Liver (tissue), 3 donors: ENCODE results near the gene PCDHGB3.
"Not testable (repeated sequence)": the region's sequence is repeated elsewhere in the genome, so short reads cannot be mapped to it uniquely, and the experiment has no call there.

ENCODE experiments used
- CTCF ChIP-seq: fragments of 150-350 bp; IDR thresholded peaks from 2 replicates; pipeline ENCODE4 v1.5.1; 2017; ENCODE audit warnings: improper control_type of control experiment, low read depth, low read length; ENCODE audit not compliant: missing input control
- HNF4G ChIP-seq: IDR thresholded peaks from 2 replicates; pipeline ENCODE4 v1.6.1; 2016; ENCODE audit warnings: antibody characterized with exemption
- JUND ChIP-seq, 2 donors: IDR thresholded peaks; 2 replicates each; pipeline ENCODE4 v1.6.1; 2016; ENCODE audit warnings: antibody characterized with exemption in 2 of 2
- RAD21 ChIP-seq, 2 donors: IDR thresholded peaks; 2 replicates each; pipeline ENCODE4 v1.6.1; 2016; ENCODE audit warnings: antibody characterized with exemption in 2 of 2, mild to moderate bottlenecking in 2 of 2
- SP1 ChIP-seq: IDR thresholded peaks from 2 replicates; pipeline ENCODE4 v1.6.1; 2018; ENCODE audit warnings: antibody characterized with exemption, mild to moderate bottlenecking
- TAF1 ChIP-seq: conservative IDR thresholded peaks from 2 replicates; pipeline ENCODE4 v1.6.1; 2016; ENCODE audit warnings: antibody characterized with exemption, mild to moderate bottlenecking
- YY1 ChIP-seq: IDR thresholded peaks from 2 replicates; pipeline ENCODE4 v1.6.1; 2016; ENCODE audit warnings: antibody characterized with exemption, mild to moderate bottlenecking
- TF ChIP-seq, protein P1 (sequence below): IDR thresholded peaks from 2 replicates; pipeline ENCODE4 v1.6.1; 2016; ENCODE audit warnings: antibody characterized with exemption
- TF ChIP-seq, protein P2 (sequence below): IDR thresholded peaks from 2 replicates; pipeline ENCODE4 v1.6.1; 2016; ENCODE audit warnings: antibody characterized with exemption
- donor health status: healthy.
- donor health status: healthy.

GRCh38 chr5:141417494-141418172 is 47.6 kb downstream of the PCDHGB3 start, which contains the start of gene PCDHGB7:
- TF ChIP-seq, protein P1, sequence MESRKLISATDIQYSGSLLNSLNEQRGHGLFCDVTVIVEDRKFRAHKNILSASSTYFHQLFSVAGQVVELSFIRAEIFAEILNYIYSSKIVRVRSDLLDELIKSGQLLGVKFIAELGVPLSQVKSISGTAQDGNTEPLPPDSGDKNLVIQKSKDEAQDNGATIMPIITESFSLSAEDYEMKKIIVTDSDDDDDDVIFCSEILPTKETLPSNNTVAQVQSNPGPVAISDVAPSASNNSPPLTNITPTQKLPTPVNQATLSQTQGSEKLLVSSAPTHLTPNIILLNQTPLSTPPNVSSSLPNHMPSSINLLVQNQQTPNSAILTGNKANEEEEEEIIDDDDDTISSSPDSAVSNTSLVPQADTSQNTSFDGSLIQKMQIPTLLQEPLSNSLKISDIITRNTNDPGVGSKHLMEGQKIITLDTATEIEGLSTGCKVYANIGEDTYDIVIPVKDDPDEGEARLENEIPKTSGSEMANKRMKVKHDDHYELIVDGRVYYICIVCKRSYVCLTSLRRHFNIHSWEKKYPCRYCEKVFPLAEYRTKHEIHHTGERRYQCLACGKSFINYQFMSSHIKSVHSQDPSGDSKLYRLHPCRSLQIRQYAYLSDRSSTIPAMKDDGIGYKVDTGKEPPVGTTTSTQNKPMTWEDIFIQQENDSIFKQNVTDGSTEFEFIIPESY = not testable (repeated sequence)
- TF ChIP-seq CTCF = peak; percentile 64
- TF ChIP-seq TAF1; YY1; HNF4G; SP1; JUND (IDR thresholded peaks at IDR 0.05): not testable (repeated sequence)
- TF ChIP-seq, protein P2, sequence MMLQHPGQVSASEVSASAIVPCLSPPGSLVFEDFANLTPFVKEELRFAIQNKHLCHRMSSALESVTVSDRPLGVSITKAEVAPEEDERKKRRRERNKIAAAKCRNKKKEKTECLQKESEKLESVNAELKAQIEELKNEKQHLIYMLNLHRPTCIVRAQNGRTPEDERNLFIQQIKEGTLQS = not testable (repeated sequence)
- TF ChIP-seq RAD21 (IDR thresholded peaks at IDR 0.05) = peak; percentile 73 to 80
